OCI-LY7 (cell line): Measurements from ENCODE around the gene HOXC10.

Experiments used
- CTCF ChIP-seq: fragments of 200-600 bp; sonication (generic); conservative IDR thresholded peaks from 2 replicates; pipeline ENCODE4 v1.5.1; 2014; ENCODE audit warnings: mild to moderate bottlenecking, antibody characterized with exemption, low read length, moderate library complexity, mixed read lengths
- EZH2phosphoT487 ChIP-seq: fragments of 200-600 bp; sonication (generic); IDR thresholded peaks from 2 replicates; pipeline ENCODE4 v1.6.1; 2018; ENCODE audit warnings: low read depth, borderline replicate concordance, mild to moderate bottlenecking, mixed run types, antibody characterized with exemption, low read length, moderate library complexity, mixed read lengths

GRCh38 chr12:53992377-53992889 lies 7.5 kb downstream of the HOXC10 start:
- TF ChIP-seq CTCF (no peak), EZH2phosphoT487 (no peak)
